ENCODE results near the gene SLIT1. TPM values are rescaled to one million over a fixed set of nuclear protein-coding genes. Genes with fewer than 3 reads are reported as not detected.

SLIT1 gene
- total RNA-seq, 4 donors from 2014 or later: 0.28 to 1.7 TPM; not detected in 2

DNA sequence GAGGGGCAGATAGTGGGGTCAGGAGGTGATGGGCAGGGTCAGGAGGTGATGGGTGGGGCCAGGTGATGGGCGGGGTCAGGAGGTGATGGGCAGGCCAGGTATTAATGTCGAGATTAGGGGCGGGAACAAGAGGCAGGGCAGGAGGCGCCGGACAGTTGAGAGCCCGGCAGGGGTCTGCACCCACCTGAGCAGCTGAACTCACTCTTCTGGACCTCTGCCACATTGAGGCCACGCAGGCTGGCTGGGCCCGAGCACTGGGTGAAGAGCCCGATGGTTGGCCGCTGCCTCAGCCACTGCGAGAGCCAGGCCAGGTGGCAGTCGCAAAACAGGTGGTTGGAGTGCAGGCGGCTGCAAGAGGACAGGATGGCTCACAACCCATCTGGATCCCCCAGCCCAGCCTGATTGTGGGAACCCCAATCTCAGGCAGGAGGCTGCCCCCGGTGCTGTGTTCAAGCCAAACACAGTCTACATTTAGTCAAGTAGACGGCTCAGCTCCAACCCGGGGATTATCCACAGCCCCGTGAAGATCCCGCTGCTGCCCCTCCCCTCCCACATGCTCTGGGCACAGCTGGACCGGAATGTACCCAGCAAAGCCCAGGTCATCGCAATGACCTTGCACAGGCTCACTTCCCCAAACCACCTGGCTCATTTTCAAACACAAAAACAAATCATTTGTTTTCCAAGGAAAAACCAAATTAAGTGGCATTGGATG lies 122.3 kb downstream of the SLIT1 start:
- TF ChIP-seq, protein P1, sequence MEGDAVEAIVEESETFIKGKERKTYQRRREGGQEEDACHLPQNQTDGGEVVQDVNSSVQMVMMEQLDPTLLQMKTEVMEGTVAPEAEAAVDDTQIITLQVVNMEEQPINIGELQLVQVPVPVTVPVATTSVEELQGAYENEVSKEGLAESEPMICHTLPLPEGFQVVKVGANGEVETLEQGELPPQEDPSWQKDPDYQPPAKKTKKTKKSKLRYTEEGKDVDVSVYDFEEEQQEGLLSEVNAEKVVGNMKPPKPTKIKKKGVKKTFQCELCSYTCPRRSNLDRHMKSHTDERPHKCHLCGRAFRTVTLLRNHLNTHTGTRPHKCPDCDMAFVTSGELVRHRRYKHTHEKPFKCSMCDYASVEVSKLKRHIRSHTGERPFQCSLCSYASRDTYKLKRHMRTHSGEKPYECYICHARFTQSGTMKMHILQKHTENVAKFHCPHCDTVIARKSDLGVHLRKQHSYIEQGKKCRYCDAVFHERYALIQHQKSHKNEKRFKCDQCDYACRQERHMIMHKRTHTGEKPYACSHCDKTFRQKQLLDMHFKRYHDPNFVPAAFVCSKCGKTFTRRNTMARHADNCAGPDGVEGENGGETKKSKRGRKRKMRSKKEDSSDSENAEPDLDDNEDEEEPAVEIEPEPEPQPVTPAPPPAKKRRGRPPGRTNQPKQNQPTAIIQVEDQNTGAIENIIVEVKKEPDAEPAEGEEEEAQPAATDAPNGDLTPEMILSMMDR (IDR thresholded peaks at IDR 0.05): no peak
- no peak for TF ChIP-seq POLR2A (IDR thresholded peaks at IDR 0.05)
- no peak overlapping the region for H3K27ac ChIP-seq
- no peaks in the 10 kb centered on the region for H3K36me3 ChIP-seq
- no peak overlapping the region for H3K4me3 ChIP-seq
- H3K27me3 ChIP-seq: no peaks in the 10 kb centered on the region
- DNase-seq: no peak
- no peaks in the 10 kb centered on the region for H3K9me3 ChIP-seq
- no peaks in the 10 kb centered on the region for H3K4me1 ChIP-seq

DNA sequence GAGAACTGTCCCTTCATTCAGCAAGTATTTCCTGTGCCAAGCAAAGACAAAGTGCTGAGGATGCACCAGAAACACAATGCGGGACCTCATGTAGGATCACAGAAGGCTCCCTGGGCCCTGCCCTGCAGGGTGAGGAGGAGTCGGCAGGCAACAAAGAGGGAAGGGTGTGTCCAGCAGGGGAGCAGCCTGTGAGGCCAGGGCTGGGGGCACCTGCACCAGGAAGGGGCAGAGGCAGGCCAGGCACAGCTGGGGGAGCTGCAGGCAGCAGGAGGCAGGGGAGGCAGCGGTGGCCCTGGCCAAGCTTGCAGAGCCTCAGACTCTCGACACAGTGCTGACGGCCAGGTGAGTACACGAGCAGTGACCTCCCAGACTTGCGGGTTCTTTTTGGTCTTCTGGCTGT lies 123.3 kb downstream of the SLIT1 start:
- Histone ChIP-seq H3K9me3 (no peaks in the 10 kb centered on the region), H3K36me3 (no peaks in the 10 kb centered on the region), H3K27me3 (no peaks in the 10 kb centered on the region), H3K27ac (no peak overlapping the region), H3K4me3 (no peak overlapping the region), H3K4me1 (no peaks in the 10 kb centered on the region)
- no peak for TF ChIP-seq POLR2A (IDR thresholded peaks at IDR 0.05)
- TF ChIP-seq, protein P1 (IDR thresholded peaks at IDR 0.05): no peak
- no peak for DNase-seq

DNA sequence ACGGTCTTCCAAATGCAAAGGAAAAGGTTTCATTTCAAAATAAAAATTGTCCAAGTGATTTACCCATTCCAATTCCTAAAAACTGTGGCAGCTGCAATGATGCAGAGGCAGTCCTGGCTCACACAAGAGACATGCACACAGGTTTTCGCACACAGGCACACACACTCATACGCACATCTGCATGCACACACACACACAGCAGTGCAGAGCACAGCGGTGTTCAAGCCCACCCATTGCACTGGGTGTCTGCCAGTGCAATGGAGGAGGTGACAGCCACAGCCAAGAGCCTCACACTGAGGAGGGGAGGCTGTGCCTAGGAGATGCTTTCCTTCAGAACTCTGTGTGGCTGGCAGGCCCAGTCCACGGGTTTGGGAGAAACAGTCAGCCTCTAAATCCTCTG lies 123.7 kb downstream of the SLIT1 start:
- Histone ChIP-seq H3K36me3 (no peaks in the 10 kb centered on the region), H3K4me1 (no peaks in the 10 kb centered on the region), H3K9me3 (no peaks in the 10 kb centered on the region), H3K27me3 (no peaks in the 10 kb centered on the region), H3K27ac (no peak overlapping the region), H3K4me3 (no peak overlapping the region)
- TF ChIP-seq, protein P1 (IDR thresholded peaks at IDR 0.05): no peak
- no peak for TF ChIP-seq POLR2A (IDR thresholded peaks at IDR 0.05)
- no peak for DNase-seq

DNA sequence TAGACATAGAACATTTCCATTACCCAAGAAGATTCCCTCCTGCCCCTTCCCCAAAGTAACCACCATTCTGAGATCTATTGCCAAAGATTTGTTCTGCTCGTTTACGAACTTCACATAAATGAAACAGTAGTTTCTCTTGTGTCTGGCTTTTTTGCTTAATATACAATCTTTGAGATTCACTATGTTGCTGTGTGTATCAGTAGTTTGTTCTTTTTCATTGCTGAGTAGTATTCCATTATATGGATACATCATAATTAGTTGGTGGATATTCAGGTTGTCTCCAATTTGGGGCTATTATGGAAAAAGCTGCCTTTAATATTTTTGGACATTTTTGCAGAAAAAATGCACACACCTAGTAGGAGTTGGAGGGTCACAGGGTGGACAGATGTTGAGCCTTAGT lies 124.3 kb downstream of the SLIT1 start:
- H3K36me3 ChIP-seq: no peaks in the 10 kb centered on the region
- no peaks in the 10 kb centered on the region for H3K9me3 ChIP-seq
- no peak overlapping the region for H3K27ac ChIP-seq
- no peak for DNase-seq
- no peaks in the 10 kb centered on the region for H3K4me1 ChIP-seq
- no peaks in the 10 kb centered on the region for H3K27me3 ChIP-seq
- TF ChIP-seq POLR2A (IDR thresholded peaks at IDR 0.05): no peak
- TF ChIP-seq, protein P1 (IDR thresholded peaks at IDR 0.05): no peak
- H3K4me3 ChIP-seq: no peak overlapping the region

DNA sequence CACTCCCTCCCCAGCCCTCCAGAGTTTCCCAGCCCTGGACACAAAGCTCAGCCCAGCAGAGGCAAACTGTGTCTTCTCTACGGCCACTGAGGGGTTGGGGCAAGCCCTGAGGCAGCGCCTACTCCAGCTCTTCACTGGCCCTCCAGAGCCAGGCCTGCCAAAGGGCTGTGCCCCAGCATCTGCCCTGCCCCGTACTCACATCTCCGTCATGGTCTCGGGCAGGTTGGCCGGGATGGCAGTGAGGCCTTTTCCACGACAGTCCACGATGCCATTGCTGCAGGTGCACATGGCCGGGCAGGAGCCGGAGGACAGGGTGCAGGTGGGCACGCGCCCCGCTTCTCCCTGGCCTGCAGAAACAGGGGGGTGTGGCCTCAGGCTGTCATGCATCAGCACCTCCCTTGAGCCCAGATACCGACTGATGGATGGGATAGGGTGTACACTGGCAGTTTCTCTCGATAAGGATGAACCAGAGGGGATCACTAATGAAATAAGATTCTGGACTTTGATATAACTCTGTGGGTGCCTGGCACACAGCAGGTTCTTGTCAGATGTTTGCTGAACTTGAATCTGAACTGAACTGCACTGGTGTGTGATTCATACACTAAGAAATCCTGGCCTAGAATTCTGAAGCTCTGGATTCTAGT lies 125.2 kb downstream of the SLIT1 start:
- Histone ChIP-seq H3K27ac (no peak overlapping the region), H3K36me3 (no peaks in the 10 kb centered on the region), H3K27me3 (no peaks in the 10 kb centered on the region), H3K9me3 (no peaks in the 10 kb centered on the region), H3K4me3 (no peak overlapping the region), H3K4me1 (no peaks in the 10 kb centered on the region)
- no peak for DNase-seq
- TF ChIP-seq POLR2A (IDR thresholded peaks at IDR 0.05): no peak
- TF ChIP-seq, protein P1 (IDR thresholded peaks at IDR 0.05): no peak
